Left lung (tissue), 10 donors: ENCODE measurements around the gene CHKB. TPM values are rescaled to one million over a fixed set of nuclear protein-coding genes. Genes with fewer than 3 reads are reported as not detected.

ENCODE experiments used
- ATAC-seq: fragments of 200-7000 bp; cut with Tn5 transposase; one replicate; pipeline ENCODE4 v1.9.1; 2020; ENCODE audit warnings: moderate library complexity
- DNase-seq, 4 donors: peaks; one replicate each; pipeline ENCODE4 v3.0.0-alpha.2; 2013 to 2020
- H3K27ac ChIP-seq, 2 donors: fragments of 200-600 bp; sonication (generic) in 1 of 2; one replicate each; pipeline versions ENCODE4 v1.5.0 to v1.8.0; 2020 to 2021
- H3K27me3 ChIP-seq, 2 donors: fragments of 200-600 bp; sonication (generic) in 1 of 2; one replicate each; pipeline versions ENCODE4 v1.5.0 to v1.8.0; 2020 to 2021
- H3K36me3 ChIP-seq, 2 donors: fragments of 200-600 bp; sonication (generic) in 1 of 2; one replicate each; pipeline versions ENCODE4 v1.5.0 to v1.8.0; 2020 to 2021
- H3K4me1 ChIP-seq, 2 donors: fragments of 200-600 bp; one replicate each; pipeline ENCODE4 v1.8.0; 2021
- H3K4me3 ChIP-seq, 2 donors: fragments of 200-600 bp; sonication (generic) in 1 of 2; one replicate each; pipeline versions ENCODE4 v1.5.0 to v1.8.0; 2020 to 2021; ENCODE audit warnings: mild to moderate bottlenecking in 1 of 2
- H3K9me3 ChIP-seq, 2 donors: fragments of 200-600 bp; sonication (generic) in 1 of 2; one replicate each; pipeline versions ENCODE4 v1.5.0 to v1.8.0; 2020 to 2021
- intact Hi-C, 2 donors: fragments of 100-400 bp; cut with DNase I; formaldehyde crosslinking; loops; one replicate each; pipeline versions ENCODE4 v1.11.2 to v1.14.2; 2022
- polyA plus RNA-seq, 6 donors: library from polyadenylated mRNA; unstranded; fragments of 120-200 nt; gene quantifications; one replicate each; pipeline ENCODE4 v1.2.1, GENCODE V29; 2013; ENCODE audit not compliant: insufficient read length in 6 of 6
- total RNA-seq, 2 donors: library from RNA; stranded (reverse); fragmentation: NEBNext Ultra II Directional; extraction: Animal tissue kit (Norgen Biotek cat#: 25700); gene quantifications; one replicate each; pipeline ENCODE4 v1.2.1, GENCODE V29; 2021
- TF ChIP-seq, protein P1 (sequence below), 2 donors: fragments of 200-600 bp; sonication (generic) in 1 of 2; IDR thresholded peaks; one replicate each; pipeline versions ENCODE4 v1.5.0 to v1.8.0; 2021; ENCODE audit warnings: antibody characterized with exemption in 2 of 2
- donor health status: DM: no; HTN: yes; CAD: no.
- donor health status: DM: no; HTN: no; CAD: no.

CHKB gene
- total and polyA plus RNA-seq, 8 donors, result 67.4 to 94.0 (median 83.8) TPM

DNA sequence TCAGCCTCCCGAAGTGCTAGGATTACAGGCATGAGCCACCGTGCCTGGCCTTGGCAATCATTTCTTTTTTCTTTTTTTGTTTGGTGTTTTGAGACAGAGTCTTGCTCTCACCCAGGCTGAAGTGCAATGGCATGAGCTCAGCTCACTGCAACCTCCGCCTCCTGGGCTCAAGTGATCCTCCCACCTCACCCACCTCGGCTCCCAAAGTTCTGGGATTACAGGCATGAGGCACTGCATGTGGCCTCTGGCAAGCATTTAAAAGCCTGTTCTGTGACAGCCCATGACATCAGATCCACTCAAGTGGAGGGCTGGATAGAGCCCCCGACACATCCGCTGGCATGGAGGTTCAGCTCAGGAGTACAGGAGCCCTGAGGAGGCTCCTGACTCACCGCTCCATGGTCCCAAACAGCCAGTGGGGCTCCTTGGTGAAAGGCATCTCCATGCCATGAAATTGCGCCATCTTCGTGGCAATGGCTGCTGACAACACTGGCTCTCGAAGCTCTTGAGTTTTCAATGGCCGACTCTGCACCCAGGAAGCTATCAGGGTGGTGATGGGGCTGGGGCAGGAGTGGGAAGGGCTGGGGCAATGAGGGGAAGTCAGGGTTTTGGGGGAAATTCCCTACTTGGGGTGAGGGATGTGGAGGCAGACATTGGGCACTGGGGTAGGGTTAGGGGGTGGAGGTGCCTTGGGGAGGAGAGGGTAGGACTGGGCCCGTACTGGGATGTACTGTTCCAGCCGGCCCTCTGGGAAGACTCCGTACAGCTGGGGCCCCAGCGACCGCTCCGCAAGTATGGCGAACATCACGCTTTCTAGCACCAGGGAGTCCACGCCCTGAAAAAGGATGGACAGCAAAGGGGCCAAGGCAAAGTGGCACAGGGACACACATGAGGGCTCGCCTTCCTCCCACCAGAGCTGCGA, 1.4 kb downstream of the CHKB start:
- Histone ChIP-seq H3K4me1 (peaks cover 10 to 38% of the 10 kb centered on the region in 2 donors), H3K27me3 (peaks cover 0 to 5% of the 10 kb centered on the region in 2 donors), H3K4me3 (peak overlapping the region; percentile 77 to 91), H3K27ac (peak overlapping the region in 1 of 2 donors; percentile 100), H3K36me3 (peaks cover 0 to 25% of the 10 kb centered on the region in 2 donors), H3K9me3 (no peaks in the 10 kb centered on the region)
- TF ChIP-seq, protein P1, sequence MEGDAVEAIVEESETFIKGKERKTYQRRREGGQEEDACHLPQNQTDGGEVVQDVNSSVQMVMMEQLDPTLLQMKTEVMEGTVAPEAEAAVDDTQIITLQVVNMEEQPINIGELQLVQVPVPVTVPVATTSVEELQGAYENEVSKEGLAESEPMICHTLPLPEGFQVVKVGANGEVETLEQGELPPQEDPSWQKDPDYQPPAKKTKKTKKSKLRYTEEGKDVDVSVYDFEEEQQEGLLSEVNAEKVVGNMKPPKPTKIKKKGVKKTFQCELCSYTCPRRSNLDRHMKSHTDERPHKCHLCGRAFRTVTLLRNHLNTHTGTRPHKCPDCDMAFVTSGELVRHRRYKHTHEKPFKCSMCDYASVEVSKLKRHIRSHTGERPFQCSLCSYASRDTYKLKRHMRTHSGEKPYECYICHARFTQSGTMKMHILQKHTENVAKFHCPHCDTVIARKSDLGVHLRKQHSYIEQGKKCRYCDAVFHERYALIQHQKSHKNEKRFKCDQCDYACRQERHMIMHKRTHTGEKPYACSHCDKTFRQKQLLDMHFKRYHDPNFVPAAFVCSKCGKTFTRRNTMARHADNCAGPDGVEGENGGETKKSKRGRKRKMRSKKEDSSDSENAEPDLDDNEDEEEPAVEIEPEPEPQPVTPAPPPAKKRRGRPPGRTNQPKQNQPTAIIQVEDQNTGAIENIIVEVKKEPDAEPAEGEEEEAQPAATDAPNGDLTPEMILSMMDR (IDR thresholded peaks at IDR 0.05), result no peak
- intact Hi-C loops, result no loop called here
- DNase-seq, result no peak
- ATAC-seq, result no peak

DNA sequence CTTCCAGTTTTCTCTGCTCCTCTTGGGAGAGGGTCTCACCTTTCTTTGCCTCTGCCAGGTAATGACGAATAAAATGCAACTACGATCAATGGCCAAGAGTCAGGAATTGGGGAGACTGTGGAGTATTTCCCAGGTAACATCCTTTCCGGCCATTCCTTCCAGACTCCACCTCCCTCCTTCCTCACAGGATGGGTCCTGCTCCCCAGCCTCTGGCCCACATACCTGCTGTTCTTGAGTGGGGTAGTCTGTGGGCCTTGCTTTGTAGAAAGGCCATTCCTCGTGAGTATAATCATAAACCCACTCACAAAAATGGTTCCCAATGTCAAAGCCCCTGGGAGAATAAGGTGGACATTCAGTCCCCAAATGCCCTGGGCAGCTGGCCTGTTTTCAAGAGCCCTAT, 2.9 kb downstream of the CHKB start:
- Histone ChIP-seq H3K4me1 (peaks cover 10 to 38% of the 10 kb centered on the region in 2 donors), H3K9me3 (no peaks in the 10 kb centered on the region), H3K27me3 (peaks cover 0 to 5% of the 10 kb centered on the region in 2 donors), H3K36me3 (peaks cover 0 to 25% of the 10 kb centered on the region in 2 donors), H3K4me3 (no peak overlapping the region), H3K27ac (no peak overlapping the region)
- DNase-seq, result no peak
- intact Hi-C loops, result no loop called here
- ATAC-seq, result no peak
- TF ChIP-seq, protein P1 (IDR thresholded peaks at IDR 0.05), result no peak

DNA sequence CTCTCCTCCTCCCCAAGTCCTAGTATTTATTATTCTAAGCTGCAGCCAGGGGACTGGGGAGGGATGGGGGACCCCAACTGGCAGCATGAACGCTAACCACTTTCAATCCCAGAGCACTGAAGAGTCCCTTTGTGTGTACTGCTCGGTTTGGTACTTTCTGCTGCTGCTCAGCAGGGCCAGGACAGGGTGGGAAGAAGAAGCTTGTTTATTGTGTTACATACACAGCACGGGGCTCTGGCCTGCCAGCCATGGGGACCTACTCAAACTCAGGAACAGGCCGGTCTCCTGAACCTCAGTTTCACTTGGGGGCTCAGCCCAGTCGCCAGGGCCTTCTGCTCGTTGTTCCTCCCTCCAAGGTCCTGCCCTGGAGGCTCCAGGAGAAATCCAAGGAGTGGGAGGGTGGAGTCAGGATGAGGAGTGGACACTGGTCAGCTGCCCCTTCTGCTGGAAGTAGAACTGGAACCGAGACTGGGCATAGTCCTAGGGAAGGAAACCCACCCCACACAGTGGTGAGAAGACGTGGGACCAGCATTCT, 3.8 kb downstream of the CHKB start:
- Histone ChIP-seq H3K9me3 (no peaks in the 10 kb centered on the region), H3K4me3 (no peak overlapping the region), H3K36me3 (peaks cover 0 to 30% of the 10 kb centered on the region in 2 donors), H3K27ac (no peak overlapping the region), H3K27me3 (peaks cover 0 to 5% of the 10 kb centered on the region in 2 donors), H3K4me1 (peaks cover 10 to 37% of the 10 kb centered on the region in 2 donors)
- ATAC-seq, result no peak
- intact Hi-C loops, result no loop called here
- no peak for DNase-seq
- TF ChIP-seq, protein P1 (IDR thresholded peaks at IDR 0.05), result no peak

DNA sequence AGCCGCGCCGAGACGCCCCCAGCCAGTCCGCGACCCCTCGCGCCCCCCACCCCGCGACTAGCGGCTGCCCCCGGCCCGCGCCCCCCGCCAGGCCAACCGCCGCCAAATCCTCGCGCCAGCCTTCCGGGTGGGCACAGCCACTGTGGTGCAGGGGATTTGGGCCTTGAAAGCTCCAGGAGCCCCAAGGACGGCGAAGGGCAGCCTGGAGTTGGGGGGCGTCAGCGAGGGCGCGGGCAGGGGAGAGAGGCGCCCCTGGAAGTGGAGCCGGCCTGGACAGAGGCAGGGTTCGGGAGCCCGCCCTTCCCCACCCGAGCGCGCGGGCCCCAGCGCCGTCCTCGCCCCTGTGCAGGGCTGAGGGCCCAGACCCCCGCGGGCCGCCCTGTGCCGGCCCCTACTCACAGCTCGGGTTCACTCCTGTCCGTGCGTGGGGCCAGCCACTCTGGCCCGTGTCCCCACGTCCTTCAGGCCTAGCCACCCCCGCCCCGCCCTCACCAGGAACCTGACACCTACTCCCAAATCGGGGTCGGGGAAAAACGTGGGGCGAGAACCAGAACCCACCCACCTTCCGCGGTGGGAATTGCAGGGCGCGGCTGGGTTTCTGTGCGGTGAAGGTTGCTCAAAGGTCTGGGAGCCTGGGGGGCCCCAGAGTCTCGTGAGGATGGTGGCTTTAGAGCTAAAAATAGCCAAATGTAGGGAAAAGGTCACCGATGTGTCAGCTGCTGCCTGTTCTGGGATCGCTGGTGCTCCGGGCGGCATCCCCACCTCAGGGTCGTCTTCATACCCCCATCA, 4.5 kb downstream of the CHKB start, which contains the start of gene CPT1B:
Gene CPT1B, minus strand, starts transcription at position 441 of the 789 bp plus-strand sequence. CDS start 512 bp downstream, outside the sequence.
- no peak for ATAC-seq
- peaks cover 0 to 5% of the 10 kb centered on the region in 2 donors for H3K27me3 ChIP-seq
- H3K27ac ChIP-seq, result no peak within 1 kb of the TSS
- DNase-seq, result no peak
- H3K4me1 ChIP-seq, result peaks cover 10 to 31% of the 10 kb centered on the region in 2 donors
- TF ChIP-seq, protein P1 (IDR thresholded peaks at IDR 0.05), result no peak
- intact Hi-C loops, result no loop called here
- H3K36me3 ChIP-seq, result peaks cover 0 to 37% of the 10 kb centered on the region in 2 donors
- H3K9me3 ChIP-seq, result no peaks in the 10 kb centered on the region
- no peak within 1 kb of the TSS for H3K4me3 ChIP-seq
